Vagina (tissue), 2 donors: Measurements from ENCODE around the gene TUT4.

Experiments
- POLR2A ChIP-seq, 2 donors: fragments of 450-650 bp; IDR thresholded peaks; one replicate each; pipeline ENCODE4 v1.6.1; 2017; ENCODE audit warnings: antibody characterized with exemption in 2 of 2, mild to moderate bottlenecking in 2 of 2, moderate library complexity in 2 of 2
- POLR2AphosphoS5 ChIP-seq, 2 donors: sonication (generic); formaldehyde crosslinking; IDR thresholded peaks; one replicate each; pipeline ENCODE4 v1.9.0; 2017; ENCODE audit warnings: antibody characterized with exemption in 2 of 2, mild to moderate bottlenecking in 2 of 2, low read depth in 1 of 2; ENCODE audit not compliant: insufficient read depth in 1 of 2
- TF ChIP-seq, protein P1 (sequence below), 3 experiments: fragments of 450-650 bp in 2 of 3; fragments of 200-600 bp in 1 of 3; sonication (generic) in 1 of 3; IDR thresholded peaks; one replicate each; pipeline ENCODE4 v1.5.1; 2017 to 2019; ENCODE audit warnings: antibody characterized with exemption in 3 of 3, mild to moderate bottlenecking in 2 of 3, moderate library complexity in 2 of 3

DNA sequence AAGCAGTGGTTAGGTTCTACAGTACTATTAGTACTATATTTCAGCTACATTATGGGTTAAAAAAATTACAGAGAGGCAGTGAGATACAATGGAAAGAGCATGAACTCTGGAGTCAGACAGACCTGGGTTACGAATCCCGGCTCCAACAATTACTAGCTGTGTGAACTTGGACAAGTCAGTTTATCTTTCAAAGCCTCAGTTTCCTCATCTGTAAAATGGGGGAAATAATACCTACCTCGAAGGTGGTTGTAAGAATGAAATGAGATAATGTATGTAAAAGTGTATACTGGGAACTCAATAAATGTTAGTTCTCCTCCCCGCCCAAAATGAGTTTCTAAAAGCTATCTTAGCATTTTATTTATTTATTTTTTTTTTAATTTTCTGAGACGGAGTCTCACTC lies 89.0 kb downstream of the TUT4 start:
- TF ChIP-seq POLR2A (IDR thresholded peaks at IDR 0.05) (no peak), POLR2AphosphoS5 (IDR thresholded peaks at IDR 0.05; ENCODE audit: insufficient read depth in 1 of 2, low read depth in 1 of 2) (no peak)
- TF ChIP-seq, protein P1, sequence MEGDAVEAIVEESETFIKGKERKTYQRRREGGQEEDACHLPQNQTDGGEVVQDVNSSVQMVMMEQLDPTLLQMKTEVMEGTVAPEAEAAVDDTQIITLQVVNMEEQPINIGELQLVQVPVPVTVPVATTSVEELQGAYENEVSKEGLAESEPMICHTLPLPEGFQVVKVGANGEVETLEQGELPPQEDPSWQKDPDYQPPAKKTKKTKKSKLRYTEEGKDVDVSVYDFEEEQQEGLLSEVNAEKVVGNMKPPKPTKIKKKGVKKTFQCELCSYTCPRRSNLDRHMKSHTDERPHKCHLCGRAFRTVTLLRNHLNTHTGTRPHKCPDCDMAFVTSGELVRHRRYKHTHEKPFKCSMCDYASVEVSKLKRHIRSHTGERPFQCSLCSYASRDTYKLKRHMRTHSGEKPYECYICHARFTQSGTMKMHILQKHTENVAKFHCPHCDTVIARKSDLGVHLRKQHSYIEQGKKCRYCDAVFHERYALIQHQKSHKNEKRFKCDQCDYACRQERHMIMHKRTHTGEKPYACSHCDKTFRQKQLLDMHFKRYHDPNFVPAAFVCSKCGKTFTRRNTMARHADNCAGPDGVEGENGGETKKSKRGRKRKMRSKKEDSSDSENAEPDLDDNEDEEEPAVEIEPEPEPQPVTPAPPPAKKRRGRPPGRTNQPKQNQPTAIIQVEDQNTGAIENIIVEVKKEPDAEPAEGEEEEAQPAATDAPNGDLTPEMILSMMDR (IDR thresholded peaks at IDR 0.05): no peak
